ENCODE results near the gene MLLT11.

The MLLT11 gene

GRCh38 chr1:151060007-151060656, at the start of gene MLLT11:
TSS of gene MLLT11 (plus strand) at chr1:151060397. CDS start at chr1:151067225, 6,828 bp downstream.
- DNase-seq: no peak

GRCh38 chr1:151011154-151011850, 48.9 kb upstream of the MLLT11 start:
- DNase-seq: no peak

- no peak for DNase-seq
Observed at GRCh38 chr1:151012684-151013471, 47.3 kb upstream of the MLLT11 start.

- no peak for DNase-seq
Observed at GRCh38 chr1:151013518-151013917, 46.7 kb upstream of the MLLT11 start.

- DNase-seq: peak; percentile 81
Observed at GRCh38 chr1:151024540-151025146, 35.6 kb upstream of the MLLT11 start.

DNA sequence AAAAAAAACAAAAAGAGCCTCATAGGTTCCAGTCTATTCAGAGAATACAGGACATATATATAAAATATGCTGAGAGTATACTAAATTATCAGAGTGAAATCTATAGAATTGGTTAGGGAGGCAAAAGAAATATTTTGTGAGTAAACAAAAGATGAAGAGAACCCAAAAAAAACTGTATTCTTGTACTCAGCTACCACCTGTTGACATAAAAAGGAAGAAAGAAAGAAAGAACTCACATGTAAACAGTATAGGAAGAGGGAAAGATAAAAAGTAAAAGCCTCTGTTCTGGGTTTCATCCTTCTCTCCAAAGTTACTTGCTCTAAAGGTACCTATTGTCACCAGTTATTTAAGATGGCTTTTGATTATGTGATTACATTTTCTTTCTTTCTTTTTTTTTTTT, 33.7 kb upstream of the MLLT11 start:
- DNase-seq: no peak

DNA sequence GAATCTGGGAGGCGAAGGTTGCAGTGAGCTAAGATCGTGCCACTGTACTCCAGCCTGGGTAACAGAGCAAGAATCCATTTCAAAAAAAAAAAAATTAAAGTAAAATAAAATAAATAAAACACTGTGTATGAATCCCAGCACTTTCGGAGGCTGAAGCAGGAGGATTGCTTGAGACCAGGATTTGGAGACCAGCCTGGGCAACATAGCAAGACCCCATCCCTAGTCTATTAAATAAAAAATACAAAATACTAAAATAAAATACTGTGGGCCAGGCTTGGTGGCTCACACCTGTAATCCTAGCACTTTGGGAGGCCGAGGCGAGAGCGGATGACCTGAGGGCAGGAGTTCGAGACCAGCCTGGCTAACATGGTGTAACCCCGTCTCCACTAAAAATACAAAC, 28.0 kb upstream of the MLLT11 start:
- DNase-seq: no peak

DNA sequence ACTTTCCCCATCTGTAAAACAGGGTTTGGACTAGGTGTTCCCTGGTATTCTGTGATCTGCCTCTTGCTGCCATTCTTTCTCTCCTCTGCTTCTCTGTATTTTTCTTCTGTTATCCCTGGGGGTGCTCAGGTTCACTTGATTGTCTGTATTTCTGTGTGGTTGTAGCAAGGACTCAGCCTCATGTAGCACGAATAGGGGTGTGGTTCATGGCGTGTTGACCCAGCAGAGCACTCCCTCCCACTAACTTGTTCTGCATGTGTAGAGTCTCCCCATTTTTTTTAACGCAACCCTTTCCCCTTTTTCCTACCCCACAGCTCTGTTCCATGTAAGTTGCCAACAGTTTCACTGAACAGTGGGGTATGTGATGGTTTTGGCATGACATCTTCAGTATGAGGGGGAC, 25.0 kb upstream of the MLLT11 start:
- DNase-seq: no peak

- no peak for DNase-seq
Observed at GRCh38 chr1:151036356-151036755, 23.8 kb upstream of the MLLT11 start, which contains the start of gene BNIPL. TSS of gene BNIPL (plus strand) at chr1:151036586. CDS start at chr1:151036726, 140 bp downstream.

- no peak for DNase-seq
Observed at GRCh38 chr1:151037032-151037431, 23.2 kb upstream of the MLLT11 start.

GRCh38 chr1:151039521-151039920, 20.7 kb upstream of the MLLT11 start:
- no peak for DNase-seq

DNA sequence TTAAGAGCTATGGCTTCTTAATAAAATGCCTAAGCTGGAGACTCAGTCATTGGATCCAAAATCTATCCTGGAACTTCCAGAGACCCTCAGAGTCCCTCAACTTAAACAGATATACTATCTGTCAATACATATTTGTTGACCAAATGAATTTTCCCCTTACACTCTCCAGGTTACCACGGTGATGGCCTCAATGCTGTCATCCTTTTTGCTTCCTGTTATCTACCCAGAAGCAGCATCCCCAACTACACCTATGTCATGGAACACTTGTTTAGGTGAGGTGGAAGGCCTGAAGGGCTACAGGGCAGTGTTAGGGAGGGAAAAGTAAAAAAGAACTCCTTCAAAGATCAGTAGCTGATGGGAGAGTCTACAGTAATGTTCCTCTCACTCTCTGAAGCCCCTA, 17.0 kb upstream of the MLLT11 start:
- no peak for DNase-seq

GRCh38 chr1:151047591-151047924, 12.6 kb upstream of the MLLT11 start, which contains the start of gene C1orf56:
TSS of gene C1orf56 (plus strand) at chr1:151047751. CDS start at chr1:151047848, 97 bp downstream.
- peak; percentile 48 for DNase-seq

DNA sequence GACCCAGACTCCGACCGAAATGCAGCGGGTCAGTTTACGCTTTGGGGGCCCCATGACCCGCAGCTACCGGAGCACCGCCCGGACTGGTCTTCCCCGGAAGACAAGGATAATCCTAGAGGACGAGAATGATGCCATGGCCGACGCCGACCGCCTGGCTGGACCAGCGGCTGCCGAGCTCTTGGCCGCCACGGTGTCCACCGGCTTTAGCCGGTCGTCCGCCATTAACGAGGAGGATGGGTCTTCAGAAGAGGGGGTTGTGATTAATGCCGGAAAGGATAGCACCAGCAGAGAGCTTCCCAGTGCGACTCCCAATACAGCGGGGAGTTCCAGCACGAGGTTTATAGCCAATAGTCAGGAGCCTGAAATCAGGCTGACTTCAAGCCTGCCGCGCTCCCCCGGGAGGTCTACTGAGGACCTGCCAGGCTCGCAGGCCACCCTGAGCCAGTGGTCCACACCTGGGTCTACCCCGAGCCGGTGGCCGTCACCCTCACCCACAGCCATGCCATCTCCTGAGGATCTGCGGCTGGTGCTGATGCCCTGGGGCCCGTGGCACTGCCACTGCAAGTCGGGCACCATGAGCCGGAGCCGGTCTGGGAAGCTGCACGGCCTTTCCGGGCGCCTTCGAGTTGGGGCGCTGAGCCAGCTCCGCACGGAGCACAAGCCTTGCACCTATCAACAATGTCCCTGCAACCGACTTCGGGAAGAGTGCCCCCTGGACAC, 12.1 kb upstream of the MLLT11 start:
- peak; percentile 60 for DNase-seq

- no peak for DNase-seq
Observed at GRCh38 chr1:151048645-151049032, 11.6 kb upstream of the MLLT11 start.

- no peak for DNase-seq
Observed at GRCh38 chr1:151049458-151049857, 10.7 kb upstream of the MLLT11 start.

DNA sequence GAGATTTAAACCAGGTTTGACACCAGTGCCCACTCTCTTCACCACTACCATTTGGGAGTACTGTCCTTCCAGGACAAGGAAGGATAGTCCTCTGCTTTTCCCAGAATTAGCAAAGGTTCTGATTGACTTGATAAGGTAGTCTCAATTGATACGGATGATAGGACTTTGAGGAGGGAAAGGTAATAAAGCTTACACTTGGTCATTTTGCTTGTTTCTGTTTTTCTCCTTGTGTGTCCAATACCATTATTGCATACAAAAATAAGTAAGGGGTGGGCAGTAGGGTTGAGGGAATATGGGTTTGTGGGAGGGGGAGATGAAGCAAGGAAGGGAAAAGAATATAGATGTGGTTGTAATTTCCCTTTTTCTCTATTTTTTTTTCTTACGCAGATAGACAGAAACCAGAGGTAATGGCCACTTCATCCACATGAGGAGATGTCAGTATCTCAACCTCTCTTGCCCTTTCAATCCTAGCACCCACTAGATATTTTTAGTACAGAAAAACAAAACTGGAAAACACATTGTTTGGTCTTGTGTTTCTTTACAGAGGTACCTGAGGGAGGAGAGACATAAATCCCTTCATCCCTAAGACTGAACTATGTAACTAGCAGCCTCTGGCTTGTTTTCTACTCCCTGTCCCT, 10.0 kb upstream of the MLLT11 start:
- no peak for DNase-seq

DNA sequence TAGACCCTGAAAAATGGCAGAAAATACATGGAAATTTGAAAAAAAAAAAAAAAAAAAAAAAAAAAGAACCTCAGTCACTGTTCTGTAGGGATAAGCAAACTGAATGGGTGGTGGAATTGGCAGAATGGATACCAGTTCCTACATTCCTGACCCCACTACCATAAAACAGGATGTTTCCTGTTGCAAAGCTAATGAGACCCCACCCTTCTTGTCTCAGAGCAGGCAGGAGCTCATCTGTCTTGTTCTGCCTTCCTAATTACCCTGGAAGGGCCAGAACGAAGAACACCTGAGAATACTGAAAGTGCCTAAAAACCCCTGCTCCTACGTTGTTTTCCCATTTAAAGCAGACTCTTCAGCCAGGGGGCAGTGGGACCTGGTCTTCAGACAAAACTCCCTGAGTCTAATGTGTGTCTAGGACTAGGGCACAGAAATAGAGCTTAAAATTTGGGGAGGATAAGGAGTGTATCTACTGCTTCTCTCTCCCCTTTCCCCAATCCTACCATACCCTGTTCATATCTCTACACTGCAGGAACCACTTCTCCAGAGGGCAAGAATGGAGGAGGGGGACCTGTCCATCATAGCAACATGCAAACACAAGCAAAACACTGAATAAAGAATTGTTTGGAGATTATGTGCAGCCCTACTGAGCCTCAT, 8.7 kb upstream of the MLLT11 start:
- DNase-seq: no peak

- no peak for DNase-seq
Observed at GRCh38 chr1:151054971-151055547, 5.1 kb upstream of the MLLT11 start.

DNA sequence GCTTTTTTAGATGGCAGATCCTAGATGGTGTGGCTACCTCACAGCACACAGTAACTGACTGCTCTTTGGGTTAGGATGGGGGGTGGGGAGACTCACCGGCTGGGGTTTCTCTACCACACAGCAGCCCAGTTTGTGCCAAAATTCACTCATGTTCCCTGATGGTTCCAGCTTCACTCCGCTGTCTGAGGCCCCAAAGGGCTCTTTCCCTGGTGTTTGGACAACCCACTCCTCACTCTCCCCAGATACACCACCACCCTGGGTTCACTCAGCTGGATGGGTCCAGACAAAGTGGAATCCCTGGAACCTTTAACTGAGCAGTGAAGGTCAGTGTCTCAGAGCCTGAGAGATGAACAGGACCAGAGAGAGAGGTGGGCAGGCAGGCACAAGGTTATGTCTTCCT, 4.6 kb upstream of the MLLT11 start:
- no peak for DNase-seq

DNA sequence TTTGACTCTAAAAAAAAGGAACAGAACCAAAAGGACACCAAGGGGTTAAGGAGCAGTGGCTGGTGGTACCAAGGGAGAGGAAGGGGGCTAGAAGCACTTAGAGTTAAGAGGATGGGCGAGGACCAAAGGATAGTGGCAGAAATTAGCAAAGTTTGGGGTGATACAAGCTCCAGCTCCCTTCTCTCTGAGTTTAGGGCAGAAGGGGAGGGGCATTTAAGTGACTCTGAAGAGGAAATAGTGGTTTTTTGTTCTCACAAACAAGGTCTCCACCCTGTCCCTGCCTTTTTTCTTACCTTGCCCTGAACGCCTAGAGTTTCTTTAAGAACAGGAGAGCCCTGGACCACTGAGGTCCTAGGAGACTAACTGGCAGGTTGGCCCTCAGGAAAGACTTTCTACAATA, 4.0 kb upstream of the MLLT11 start:
- no peak for DNase-seq

All from stimulated activated CD4-positive, alpha-beta T cell treated with anti-CD3 and anti-CD28 coated beads, Interleukin-1b, Interleukin-23, amount 100 ng/mL, for 48 hours (primary cell).